HG02973 (cell line): Measurements from ENCODE around the gene EML4.
A peak's percentile ranks its signal among the peaks of the same experiment; 100 is the strongest.
"Not testable (repeated sequence)": the region's sequence is repeated elsewhere in the genome, so short reads cannot be mapped to it uniquely, and the experiment has no call there.

Experiments used
- ATAC-seq: cut with Tn5 transposase; IDR thresholded peaks from one replicate; pipeline ENCODE4 v1.9.1; 2021; ENCODE audit warnings: moderate library complexity; ENCODE audit not compliant: unreplicated experiment

EML4 gene, protein sequence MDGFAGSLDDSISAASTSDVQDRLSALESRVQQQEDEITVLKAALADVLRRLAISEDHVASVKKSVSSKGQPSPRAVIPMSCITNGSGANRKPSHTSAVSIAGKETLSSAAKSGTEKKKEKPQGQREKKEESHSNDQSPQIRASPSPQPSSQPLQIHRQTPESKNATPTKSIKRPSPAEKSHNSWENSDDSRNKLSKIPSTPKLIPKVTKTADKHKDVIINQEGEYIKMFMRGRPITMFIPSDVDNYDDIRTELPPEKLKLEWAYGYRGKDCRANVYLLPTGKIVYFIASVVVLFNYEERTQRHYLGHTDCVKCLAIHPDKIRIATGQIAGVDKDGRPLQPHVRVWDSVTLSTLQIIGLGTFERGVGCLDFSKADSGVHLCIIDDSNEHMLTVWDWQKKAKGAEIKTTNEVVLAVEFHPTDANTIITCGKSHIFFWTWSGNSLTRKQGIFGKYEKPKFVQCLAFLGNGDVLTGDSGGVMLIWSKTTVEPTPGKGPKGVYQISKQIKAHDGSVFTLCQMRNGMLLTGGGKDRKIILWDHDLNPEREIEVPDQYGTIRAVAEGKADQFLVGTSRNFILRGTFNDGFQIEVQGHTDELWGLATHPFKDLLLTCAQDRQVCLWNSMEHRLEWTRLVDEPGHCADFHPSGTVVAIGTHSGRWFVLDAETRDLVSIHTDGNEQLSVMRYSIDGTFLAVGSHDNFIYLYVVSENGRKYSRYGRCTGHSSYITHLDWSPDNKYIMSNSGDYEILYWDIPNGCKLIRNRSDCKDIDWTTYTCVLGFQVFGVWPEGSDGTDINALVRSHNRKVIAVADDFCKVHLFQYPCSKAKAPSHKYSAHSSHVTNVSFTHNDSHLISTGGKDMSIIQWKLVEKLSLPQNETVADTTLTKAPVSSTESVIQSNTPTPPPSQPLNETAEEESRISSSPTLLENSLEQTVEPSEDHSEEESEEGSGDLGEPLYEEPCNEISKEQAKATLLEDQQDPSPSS

DNA sequence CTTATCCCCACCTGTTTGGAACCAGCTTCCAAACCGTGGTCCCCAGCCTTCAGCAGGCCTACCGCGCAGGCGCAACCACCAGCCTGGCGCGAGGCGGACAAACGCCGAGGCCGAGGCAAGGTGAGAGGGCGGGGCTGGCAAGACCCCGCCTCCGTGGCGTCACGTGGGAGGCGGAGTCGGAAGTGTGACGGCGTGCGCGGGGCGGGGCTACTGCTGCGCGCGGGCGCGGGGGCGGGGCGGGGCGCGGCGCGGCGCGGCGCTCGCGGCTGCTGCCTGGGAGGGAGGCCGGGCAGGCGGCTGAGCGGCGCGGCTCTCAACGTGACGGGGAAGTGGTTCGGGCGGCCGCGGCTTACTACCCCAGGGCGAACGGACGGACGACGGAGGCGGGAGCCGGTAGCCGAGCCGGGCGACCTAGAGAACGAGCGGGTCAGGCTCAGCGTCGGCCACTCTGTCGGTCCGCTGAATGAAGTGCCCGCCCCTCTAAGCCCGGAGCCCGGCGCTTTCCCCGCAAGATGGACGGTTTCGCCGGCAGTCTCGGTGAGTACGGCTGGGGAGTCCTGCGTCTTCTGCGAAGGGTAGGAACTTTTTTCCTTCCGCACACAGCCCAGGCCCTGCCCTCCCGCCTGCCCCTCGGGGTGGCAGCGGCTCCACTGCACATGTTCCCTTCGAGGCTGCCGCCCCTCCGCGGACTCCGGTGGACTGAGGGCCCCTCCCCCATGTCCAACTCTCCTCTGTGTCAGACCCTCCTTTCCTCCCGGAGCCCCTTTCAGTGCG, at the start of gene EML4:
Gene EML4 (plus strand): TSS at position 254 of the 774 bp plus-strand sequence. CDS start 259 bp downstream, at position 513.
- peak; percentile 75 for ATAC-seq

DNA sequence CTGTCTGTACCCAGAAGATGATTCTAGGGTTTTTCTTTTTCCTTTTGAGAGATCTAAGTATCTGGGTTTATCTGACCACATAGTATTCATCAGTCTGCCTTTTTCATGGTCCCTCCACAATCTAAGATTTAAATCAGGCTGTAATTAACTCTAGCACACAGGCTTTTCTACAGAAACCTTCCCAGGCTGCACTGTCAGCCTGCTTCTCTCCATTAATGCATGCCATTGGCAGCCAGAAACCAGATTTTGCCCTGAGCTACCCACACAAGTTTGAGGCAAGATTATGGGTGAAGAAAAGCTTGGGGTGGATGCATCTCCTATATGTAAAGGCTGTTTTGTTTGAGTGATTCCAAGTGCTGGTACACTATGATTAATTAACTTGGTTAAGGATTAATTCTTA, 45.7 kb upstream of the EML4 start:
- ATAC-seq = no peak

DNA sequence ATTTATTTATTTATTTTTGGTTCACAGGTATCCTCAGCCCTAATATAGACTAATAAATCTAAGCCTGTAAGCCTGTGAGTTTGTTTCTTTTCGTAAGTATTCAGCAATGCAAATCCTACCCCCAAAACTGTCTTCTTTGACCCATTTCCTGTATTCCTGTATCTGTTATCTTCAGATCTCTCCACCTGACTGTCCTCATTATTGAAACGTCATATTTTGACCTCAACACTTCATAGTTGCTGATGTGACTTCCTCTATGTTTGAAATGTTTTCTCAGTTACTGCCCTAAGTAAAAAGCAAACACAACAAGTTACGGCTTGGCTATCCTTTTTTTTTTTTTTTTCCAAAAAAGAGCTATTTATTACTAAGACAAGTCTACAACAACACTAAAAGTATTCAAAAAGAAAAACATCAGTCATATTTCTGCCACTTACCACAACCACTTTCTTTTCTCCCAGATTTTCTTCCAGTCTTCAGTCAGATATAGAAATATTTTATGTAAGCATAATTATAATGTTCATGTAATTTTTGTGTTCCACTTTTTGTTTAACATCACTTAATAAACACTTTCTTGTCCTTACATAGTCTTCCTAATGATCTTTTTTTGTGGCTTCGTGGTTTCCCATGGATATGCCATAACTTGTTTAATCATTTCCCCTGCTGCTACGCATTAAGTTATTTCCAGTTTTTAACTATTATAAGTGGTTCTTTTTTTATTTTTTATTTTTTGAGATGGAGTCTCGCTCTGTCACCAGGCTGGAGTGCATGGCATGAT, 45.0 kb upstream of the EML4 start:
- ATAC-seq = peak; percentile 64

DNA sequence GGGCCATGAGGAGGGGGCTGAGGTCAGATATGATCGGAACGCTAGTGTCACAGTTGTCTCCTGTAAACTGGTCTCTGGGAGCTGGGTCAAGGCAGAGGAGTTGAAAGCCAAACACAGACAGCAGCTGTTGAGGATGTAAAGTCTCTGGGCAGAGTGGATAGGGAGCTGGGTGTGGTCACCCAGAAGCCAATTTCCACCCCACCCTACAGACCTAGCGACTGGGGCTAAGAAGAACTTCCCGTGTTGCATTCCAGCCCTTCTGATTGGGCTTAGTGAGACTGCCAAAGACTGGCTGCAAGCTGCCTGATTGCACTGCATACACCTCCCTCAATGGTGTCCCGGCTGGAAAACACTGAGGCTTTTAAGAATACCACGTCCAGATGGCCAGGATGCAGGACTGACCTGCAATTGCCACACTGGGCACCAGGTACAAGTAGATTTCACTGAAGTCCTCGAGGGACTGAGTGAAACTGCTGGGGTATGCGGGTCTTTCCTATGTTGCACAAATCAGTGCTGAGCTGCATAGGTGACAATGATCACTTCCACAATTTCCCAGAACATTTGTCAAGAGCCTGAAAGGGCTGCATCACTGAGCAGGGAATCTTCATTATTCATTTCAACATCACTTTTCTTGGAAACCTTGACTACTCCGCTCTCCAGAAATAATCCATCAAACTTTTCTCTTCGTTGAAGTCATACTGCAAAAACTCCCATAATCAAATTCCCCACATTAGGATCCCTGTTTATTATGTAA, 43.1 kb upstream of the EML4 start:
- no peak for ATAC-seq

- not testable (repeated sequence) for ATAC-seq
Observed at GRCh38 chr2:42126873-42127272, 42.3 kb upstream of the EML4 start.

DNA sequence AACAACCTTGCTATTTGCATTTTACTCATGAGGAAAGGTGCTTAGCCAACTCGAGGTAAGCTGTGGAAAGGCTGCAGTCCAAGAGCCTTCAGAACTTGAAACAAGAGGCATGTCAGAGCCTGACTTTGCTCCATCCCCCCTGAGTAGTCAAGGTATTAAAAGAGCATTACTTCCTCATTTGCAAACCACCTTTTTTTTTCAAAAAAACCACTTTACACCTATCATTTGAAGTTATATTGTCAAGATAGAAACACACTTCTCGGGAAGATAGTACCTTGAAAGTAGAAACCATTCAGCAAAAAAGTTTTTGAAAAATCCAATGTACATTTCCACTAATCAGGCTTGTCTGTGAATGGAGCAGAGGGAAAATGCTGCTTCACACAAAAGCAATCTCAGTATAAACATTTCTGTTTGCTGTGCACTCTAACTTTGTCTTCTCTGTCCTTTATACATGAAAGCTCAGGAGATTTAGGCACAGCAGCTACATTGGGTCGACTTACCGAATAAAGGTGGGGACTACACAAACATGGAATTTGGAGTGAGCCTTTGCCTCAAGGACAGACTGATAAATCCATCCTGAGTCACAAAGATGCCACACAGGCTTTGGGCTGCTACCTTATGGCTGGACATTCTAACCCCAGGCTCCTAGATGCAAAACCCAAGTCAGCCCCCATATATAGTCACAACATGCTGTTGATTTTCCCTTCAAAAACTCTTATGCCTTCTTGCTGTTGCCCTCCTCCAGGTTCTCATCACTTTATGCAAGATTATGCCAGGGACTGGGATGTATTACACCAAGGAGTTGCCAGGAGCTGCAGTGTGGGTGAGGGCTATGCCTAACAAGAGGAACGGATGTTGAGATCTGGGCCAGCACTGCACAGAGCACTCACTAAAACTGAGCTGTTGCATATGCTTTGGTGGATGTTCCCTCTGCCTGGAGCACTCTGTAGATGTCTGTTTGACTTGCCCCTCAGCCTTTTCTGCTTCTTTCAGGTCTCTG, 41.4 kb upstream of the EML4 start:
- ATAC-seq = peak; percentile 51

- no peak for ATAC-seq
Observed at GRCh38 chr2:42128721-42129486, 40.2 kb upstream of the EML4 start.

GRCh38 chr2:42129487-42129852, 39.7 kb upstream of the EML4 start:
- no peak for ATAC-seq

GRCh38 chr2:42129947-42130346, 39.2 kb upstream of the EML4 start:
- ATAC-seq = no peak

DNA sequence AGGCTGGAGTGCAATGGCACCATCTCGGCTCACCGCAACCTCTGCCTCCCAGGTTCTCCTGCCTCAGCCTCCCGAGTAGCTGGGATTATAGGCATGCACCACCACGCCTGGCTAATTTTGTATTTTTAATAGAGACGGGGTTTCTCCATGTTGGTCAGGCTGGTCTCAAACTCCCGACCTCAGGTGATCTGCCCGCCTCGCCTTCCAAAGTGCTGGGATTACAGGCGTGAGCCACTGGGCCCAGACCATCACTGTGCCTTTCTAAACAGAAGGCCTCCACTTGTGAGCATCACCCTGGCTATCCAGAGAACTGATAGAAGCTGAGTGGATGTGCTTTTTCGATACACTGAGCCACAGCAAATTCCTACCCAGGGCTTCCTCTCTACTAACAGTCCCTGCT, 38.3 kb upstream of the EML4 start:
- ATAC-seq = not testable (repeated sequence)

DNA sequence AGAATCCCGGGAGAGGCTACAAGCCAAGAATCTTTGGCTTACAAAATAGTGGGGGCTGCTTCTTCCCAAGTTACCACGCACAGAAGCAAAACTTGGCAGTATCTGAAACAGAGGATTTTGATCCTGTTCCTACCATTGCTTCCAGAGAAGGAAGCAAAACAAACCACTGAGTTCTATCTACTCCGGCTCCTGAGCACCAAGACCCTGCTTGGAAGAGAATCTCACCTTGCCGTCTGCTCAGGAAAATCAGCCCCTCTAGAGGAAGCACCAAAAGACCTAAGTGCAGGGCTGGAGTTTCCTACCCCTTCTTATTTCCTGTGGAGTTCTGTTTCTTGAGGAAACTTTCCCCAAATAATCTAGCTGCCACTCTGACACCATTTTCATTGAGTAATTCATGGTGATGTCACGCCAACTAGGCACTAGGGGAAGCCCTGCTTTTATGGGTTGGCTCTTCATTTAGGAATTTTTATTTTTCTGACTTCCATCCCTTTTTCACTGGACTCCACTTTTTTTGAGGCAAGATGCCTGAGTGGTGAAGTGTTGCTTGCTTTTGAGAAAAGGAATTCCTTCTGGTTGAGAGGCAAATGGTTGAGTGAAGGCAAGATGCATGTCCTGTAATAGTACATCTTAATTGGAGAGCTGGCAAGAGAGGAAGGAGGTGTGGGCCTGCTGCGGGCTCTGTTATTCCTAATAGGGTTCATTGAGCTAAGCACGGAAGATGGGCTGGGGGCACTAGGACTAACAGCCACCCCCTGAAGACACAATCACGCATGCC, 36.8 kb upstream of the EML4 start:
- no peak for ATAC-seq

DNA sequence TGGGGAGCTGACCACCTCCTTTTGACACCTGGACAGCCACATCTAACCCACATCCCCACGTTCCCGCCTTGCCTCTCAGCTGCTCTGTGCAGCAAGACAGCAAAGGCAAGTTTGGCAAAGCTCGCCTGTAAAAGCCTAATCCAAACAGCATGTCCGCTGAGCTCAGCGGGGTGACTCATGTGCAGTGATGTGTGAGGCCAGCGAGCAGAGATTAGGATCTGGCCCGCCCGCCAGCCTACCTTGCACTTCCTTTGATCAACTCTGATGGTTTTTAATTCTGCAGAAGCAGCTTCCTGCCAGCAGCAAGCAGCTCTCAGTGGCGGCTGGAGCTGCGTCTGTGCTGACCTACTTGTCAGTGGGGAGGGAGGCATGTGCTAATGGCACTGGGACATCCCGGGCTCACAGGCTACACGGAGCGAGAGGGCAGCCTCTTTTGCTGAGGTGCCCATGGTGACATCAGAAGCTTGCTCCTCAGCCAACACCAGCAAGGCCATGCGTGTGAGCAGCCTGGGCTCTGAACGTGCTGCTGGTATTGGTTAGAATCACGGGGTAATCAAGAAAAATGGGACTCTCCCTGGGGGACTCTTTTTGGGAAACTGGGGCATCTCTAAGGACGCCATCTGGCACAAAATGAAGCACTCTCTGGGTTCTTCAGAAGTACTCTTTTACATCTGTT, 36.0 kb upstream of the EML4 start:
- peak; percentile 77 for ATAC-seq

DNA sequence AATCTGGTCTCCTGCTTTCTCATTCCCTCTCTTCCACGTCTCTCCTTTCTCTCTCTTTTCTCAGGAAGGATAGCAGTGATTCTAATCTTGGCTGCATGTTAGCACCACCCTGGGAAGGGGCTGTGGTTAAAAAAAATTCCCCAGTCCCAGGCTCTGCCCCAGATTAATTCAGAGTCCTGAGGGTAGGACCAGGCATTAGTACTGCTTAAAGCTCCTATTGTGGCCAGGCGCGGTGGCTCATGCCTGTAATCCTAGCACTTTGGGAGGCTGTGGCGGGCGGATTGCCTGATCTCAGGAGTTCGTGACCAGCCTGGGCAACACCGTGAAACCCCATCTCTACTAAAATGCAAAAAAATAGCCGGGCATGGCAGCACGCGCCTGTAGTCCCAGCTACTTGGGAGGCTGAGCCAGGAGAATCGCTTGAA, 35.4 kb upstream of the EML4 start:
- no peak for ATAC-seq

DNA sequence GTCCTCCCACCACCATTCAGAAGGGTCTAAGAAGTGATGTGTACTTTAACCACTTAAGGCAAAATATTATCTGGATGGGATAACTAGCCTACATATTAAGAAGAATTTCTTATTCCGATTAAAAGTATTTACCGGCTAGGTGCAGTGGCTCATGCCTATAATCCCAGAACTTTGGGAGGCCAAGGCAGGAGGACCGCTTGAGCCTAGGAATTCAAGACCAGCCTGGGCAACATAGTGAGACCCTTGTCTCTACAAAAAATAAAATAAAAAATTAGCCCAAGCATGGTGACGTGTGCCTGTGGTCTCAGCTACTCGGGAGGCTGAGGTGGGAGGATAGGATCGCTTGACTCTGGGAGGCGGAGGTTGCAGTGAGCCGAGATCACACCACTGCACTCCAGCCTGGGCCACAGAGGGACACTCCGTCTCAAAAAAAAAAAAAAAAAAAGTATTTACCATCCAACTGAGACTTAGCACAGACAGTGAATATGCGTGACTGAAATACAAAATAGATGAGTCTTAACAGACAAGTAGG, 34.7 kb upstream of the EML4 start:
- not testable (repeated sequence) for ATAC-seq

GRCh38 chr2:42135381-42136312, 33.5 kb upstream of the EML4 start:
- no peak for ATAC-seq
